Measurements from ENCODE around the gene CREB5.

GRCh38 chr7:28427236-28427635 is 14.9 kb downstream of the CREB5 start:
- TF ChIP-seq, protein P1, sequence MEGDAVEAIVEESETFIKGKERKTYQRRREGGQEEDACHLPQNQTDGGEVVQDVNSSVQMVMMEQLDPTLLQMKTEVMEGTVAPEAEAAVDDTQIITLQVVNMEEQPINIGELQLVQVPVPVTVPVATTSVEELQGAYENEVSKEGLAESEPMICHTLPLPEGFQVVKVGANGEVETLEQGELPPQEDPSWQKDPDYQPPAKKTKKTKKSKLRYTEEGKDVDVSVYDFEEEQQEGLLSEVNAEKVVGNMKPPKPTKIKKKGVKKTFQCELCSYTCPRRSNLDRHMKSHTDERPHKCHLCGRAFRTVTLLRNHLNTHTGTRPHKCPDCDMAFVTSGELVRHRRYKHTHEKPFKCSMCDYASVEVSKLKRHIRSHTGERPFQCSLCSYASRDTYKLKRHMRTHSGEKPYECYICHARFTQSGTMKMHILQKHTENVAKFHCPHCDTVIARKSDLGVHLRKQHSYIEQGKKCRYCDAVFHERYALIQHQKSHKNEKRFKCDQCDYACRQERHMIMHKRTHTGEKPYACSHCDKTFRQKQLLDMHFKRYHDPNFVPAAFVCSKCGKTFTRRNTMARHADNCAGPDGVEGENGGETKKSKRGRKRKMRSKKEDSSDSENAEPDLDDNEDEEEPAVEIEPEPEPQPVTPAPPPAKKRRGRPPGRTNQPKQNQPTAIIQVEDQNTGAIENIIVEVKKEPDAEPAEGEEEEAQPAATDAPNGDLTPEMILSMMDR (IDR thresholded peaks at IDR 0.05), result no peak
- TF ChIP-seq POLR2AphosphoS5 (IDR thresholded peaks at IDR 0.05), result no peak

All from esophagus muscularis mucosa (tissue), 3 donors.